ENCODE measurements around the gene GIMAP7.

- no peak for TF ChIP-seq CTCF (IDR thresholded peaks at IDR 0.05)
- TF ChIP-seq EP300 (IDR thresholded peaks at IDR 0.05; ENCODE audit: low read depth): no peak
- TF ChIP-seq POLR2A (IDR thresholded peaks at IDR 0.05): no peak
Observed at GRCh38 chr7:150513758-150514157, 914 bp upstream of the GIMAP7 start.
